Activated CD8-positive, alpha-beta memory T cell treated with anti-CD3 and anti-CD28 coated beads for 4 hours (primary cell): Measurements from ENCODE around the gene AMBRA1.
A peak's percentile ranks its signal among the peaks of the same experiment; 100 is the strongest.

ENCODE experiments used
- DNase-seq, 2 donors: peaks; one replicate each; pipeline ENCODE4 v3.0.0-alpha.2; 2020; ENCODE audit warnings: low read depth in 2 of 2

The AMBRA1 gene

DNA sequence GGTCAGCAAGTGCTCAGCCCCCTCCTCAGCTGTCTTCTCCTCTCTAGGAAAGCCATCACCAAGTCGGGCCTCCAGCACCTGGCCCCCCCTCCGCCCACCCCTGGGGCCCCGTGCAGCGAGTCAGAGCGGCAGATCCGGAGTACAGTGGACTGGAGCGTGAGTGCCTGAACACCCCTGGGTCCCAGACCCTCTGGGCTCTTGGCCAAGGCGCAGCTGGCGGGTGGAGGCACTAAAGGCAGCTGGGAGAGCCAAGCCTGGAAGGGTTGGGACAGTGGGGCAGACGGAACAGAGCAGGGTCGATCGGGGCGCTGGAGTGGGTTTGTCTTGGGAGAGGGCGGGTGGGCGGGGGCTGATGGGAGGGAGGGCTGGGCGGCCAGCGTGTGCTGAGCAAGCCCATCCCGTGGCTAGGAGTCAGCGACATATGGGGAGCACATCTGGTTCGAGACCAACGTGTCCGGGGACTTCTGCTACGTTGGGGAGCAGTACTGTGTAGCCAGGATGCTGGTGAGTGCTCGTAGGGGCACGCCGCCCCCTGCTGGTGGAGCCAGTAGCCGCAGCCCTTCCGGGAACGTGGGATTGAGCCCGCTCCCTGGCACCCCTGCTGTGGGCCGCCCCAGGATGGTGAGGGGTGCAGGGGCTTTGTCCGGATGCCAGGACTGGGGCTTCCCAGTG is 226.4 kb downstream of the AMBRA1 start:
- DNase-seq: peak; percentile 36 to 65

DNA sequence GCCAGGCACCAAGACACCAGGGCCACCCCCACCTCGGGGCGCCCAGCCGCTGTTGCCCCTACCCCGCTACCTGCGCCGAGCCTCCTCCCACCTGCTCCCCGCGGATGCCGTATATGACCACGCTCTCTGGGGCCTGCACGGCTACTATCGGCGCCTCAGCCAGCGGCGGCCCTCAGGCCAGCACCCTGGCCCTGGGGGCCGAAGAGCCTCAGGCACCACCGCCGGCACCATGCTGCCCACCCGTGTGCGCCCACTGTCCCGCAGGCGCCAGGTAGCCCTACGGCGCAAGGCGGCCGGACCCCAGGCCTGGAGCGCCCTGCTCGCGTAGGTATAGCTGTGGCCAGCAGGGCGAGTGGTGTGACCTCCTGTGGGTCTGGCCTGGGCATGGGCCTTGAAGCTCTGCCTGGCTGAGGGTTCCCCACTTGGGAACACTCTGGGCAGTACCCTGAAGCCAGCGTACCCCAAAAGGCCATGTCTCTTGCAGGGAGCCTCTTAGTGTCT is 227.1 kb downstream of the AMBRA1 start:
- DNase-seq: no peak

DNA sequence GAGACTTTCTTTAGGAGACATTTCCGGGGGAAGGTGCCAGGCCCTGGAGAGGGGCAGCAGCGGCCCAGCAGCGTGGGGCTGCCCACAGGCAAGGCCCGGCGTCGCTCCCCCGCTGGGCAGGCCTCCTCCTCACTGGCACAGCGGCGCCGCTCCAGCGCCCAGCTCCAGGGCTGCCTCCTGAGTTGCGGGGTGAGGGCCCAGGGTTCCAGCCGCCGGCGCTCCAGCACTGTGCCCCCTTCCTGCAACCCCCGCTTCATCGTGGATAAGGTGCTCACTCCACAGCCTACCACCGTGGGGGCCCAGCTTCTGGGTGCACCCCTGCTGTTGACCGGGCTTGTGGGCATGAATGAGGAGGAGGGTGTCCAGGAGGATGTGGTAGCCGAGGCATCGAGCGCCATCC is 227.6 kb downstream of the AMBRA1 start:
- DNase-seq: no peak

GRCh38 chr11:46364791-46365190 is 229.0 kb downstream of the AMBRA1 start:
- no peak for DNase-seq

GRCh38 chr11:46364056-46364455 is 229.8 kb downstream of the AMBRA1 start:
- DNase-seq: no peak

DNA sequence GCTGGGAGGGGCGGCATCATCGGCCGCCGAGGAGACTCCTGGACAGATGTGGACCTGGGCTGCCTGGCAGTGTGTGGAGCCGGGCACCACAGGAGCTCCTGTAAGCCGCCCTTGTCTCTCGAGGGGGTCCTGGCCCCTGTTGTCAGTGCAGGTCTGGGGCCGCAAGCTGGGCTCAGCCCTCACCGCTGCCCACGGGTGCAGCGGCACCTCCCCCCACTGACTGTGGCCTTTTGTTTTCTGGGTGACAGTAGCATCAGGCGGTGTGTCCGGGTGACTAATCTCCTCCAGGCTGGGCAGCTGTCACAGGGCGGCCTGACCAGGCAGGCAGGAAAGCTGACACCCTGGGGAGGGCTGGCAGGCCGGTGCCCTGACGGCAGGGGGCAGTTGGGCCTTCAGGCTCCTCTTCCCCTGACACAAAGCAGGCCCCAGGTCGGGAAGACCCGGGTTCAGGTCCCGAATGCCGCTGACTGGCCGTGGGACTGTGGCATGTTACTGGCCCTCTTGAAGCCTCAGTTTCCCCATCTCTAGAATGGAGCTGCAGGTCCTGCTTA is 230.3 kb downstream of the AMBRA1 start:
- DNase-seq: no peak

DNA sequence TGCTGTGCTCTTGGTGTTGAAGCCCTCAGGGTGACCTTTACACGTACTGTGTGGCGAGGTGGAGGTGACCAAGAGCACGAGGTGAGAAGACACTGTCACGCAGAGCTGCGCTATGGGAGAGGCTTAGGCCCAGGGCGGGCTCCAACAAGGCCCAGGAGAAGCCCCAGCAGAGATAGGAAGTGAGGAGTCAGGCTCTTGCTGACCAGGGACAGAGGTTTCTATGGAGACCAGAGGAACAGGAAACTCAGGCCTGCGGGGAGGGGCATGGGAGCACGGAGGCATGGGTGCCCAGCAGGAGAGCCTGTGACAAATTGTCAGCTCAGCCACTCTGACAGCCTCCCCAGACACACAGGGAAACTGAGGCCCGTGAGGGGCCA is 230.8 kb downstream of the AMBRA1 start:
- no peak for DNase-seq

GRCh38 chr11:46362156-46363030 is 231.4 kb downstream of the AMBRA1 start:
- no peak for DNase-seq

- DNase-seq: peak in 1 of 2 donors; percentile 36
Observed at GRCh38 chr11:46361283-46362155, 232.3 kb downstream of the AMBRA1 start.

DNA sequence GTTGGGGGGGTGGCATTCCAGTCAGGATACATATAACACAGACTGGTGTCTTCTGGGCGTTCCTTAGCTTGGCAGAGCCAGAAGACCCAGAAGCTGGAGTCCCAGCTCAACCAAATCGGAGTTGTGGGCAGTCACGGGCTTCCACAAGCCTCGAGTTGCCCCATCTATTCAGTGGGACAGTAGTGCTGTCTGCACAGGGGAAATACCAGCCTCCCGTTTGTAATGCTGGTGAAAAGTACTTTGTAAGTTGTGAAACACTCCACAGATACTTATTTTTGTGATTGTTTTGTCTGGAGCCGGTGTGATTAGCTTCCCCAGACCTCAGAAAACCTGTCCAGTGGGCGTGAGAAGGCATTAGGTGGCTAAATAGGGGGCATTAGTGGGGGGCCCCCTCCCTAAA is 232.9 kb downstream of the AMBRA1 start:
- no peak for DNase-seq

DNA sequence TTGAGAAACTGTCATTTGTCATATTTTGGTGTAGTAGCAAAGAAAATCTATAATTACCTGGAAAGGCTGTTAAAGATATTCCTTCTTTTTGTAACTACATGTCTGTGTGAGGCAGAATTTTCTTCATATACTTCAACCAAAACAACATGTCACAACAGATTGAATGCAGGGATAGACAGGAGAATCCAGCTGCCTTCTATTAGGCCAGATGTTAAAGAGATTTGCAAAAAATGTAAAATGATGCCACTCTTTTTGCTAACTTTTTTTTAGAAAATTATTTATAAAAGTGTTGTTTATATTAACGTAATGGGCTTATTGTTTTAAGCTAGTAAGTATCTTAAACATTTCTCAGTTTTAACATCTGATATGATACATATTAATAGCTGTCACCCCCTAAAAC is 233.9 kb downstream of the AMBRA1 start:
- no peak for DNase-seq

GRCh38 chr11:46357483-46357936 is 236.3 kb downstream of the AMBRA1 start:
- DNase-seq: no peak

- DNase-seq: no peak
Observed at GRCh38 chr11:46356924-46357482, 236.8 kb downstream of the AMBRA1 start.

DNA sequence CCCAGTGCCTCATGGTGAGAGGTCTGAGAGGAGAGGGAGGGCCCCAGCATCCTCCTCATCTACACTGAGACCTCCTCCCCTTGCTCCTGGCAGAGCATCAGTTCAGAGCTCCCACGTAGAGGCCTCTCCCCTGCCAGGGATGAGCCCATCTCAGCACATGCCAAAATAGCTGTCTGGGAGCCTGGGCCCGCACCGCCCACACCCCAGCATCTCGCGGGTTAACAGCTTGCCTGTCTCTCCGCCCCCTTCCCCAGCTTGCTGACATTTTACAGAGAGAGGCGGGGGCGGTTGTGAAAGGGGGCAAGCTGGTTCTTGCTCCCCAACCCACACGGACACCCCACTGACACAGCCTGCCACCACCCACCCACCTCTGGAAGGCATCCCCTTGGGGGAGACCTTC is 240.1 kb downstream of the AMBRA1 start:
- DNase-seq: peak; percentile 54 to 62

- peak; percentile 57 to 58 for DNase-seq
Observed at GRCh38 chr11:46352063-46352841, 241.6 kb downstream of the AMBRA1 start.

- DNase-seq: no peak
Observed at GRCh38 chr11:46351606-46352005, 242.2 kb downstream of the AMBRA1 start.

- DNase-seq: no peak
Observed at GRCh38 chr11:46351148-46351547, 242.7 kb downstream of the AMBRA1 start.

DNA sequence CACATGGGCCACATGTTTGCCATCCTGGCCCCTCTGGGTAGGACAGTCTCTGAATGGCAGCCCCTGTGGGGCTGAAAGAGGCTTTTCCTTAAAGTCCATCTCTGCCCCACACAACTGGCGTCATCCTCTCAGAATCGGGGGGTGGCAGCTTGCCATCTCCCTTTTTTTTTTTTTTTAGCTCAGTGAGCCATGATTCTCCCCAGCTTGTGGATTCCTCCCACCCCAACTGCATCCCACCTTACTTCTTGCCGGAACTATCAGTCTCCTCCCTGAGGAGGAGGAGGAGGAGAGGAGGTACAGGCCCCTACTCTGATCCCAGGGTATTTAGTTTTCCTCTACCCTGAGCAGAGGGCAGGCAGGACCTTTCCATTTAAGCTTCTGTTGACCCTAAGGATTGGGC is 243.1 kb downstream of the AMBRA1 start:
- DNase-seq: no peak

- DNase-seq: peak in 1 of 2 donors; percentile 44
Observed at GRCh38 chr11:46348566-46349401, 245.0 kb downstream of the AMBRA1 start.
